ENCODE results near the gene MAD1L1.

DNA sequence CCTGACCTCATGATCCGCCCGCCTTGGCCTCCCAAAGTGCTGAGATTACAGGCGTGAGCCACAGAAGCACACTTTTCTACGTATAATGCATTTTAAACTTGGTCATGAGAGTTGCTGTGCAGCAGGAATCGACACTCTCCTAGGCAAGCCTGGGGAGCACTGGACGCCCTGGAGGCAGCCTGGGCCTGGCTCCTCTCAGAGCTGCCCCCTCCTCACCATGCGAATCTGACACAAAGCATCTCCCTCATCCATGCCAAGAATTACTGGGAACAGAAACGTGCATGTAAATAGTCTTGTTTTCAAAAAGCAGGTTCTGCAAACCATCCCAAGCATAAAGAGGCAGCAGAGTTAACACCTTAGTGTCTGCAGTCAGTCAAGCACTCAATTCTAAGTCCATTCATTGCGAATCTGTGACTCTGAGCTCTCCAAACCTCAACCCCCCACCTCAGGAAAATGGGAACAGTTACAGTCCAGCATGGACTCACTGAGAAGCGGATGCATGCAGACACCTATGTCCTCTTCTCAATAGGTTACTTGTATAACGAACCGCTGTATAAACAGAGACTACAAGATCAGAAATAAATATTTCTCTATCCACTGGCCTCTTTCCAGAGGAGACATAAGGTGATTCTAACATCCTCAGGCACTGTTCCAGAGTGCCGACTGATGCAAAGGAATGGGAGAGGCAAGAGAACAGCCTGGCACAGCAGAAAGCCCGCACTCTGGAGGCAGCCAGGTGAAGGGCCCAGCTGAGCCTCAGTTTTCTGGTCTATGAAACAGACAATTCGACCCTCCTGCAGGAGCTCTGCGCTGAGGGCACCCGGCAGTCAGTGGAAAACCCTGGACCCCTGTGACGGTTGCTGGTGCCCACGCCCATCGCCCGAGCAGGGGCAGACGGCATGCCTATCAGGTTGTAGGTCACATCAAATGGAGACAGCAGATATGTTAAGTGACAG is 68.9 kb downstream of the MAD1L1 start:
- TF ChIP-seq TCF7L2 (IDR thresholded peaks at IDR 0.05; ENCODE audit: borderline replicate concordance, low read depth, low read length), result no peak
- TF ChIP-seq, protein P1, sequence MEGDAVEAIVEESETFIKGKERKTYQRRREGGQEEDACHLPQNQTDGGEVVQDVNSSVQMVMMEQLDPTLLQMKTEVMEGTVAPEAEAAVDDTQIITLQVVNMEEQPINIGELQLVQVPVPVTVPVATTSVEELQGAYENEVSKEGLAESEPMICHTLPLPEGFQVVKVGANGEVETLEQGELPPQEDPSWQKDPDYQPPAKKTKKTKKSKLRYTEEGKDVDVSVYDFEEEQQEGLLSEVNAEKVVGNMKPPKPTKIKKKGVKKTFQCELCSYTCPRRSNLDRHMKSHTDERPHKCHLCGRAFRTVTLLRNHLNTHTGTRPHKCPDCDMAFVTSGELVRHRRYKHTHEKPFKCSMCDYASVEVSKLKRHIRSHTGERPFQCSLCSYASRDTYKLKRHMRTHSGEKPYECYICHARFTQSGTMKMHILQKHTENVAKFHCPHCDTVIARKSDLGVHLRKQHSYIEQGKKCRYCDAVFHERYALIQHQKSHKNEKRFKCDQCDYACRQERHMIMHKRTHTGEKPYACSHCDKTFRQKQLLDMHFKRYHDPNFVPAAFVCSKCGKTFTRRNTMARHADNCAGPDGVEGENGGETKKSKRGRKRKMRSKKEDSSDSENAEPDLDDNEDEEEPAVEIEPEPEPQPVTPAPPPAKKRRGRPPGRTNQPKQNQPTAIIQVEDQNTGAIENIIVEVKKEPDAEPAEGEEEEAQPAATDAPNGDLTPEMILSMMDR (tag by site-specific recombination; IDR thresholded peaks at IDR 0.05), result no peak
- no peak for TF ChIP-seq ZFP3 (tag by site-specific recombination; IDR thresholded peaks at IDR 0.05; ENCODE audit: low read depth)
- TF ChIP-seq ZSCAN16 (tag by site-specific recombination; IDR thresholded peaks at IDR 0.05), result 0 out of 2 replicates have a peak, but pooled peaks have one; percentile 30
- no peak for TF ChIP-seq ZSCAN30 (tag by site-specific recombination; IDR thresholded peaks at IDR 0.05)
- TF ChIP-seq ZNF777 (tag by site-specific recombination; IDR thresholded peaks at IDR 0.05; ENCODE audit: borderline replicate concordance), result no peak
- TF ChIP-seq, protein P2, sequence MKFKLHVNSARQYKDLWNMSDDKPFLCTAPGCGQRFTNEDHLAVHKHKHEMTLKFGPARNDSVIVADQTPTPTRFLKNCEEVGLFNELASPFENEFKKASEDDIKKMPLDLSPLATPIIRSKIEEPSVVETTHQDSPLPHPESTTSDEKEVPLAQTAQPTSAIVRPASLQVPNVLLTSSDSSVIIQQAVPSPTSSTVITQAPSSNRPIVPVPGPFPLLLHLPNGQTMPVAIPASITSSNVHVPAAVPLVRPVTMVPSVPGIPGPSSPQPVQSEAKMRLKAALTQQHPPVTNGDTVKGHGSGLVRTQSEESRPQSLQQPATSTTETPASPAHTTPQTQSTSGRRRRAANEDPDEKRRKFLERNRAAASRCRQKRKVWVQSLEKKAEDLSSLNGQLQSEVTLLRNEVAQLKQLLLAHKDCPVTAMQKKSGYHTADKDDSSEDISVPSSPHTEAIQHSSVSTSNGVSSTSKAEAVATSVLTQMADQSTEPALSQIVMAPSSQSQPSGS (tag by site-specific recombination; IDR thresholded peaks at IDR 0.05; ENCODE audit: low read depth), result no peak
- no peak for TF ChIP-seq KLF1 (tag by site-specific recombination; IDR thresholded peaks at IDR 0.05)
- TF ChIP-seq ZNF549 (tag by site-specific recombination; IDR thresholded peaks at IDR 0.05), result no peak
- no peak for TF ChIP-seq RBAK (tag by site-specific recombination; IDR thresholded peaks at IDR 0.05)
- TF ChIP-seq, protein P3, sequence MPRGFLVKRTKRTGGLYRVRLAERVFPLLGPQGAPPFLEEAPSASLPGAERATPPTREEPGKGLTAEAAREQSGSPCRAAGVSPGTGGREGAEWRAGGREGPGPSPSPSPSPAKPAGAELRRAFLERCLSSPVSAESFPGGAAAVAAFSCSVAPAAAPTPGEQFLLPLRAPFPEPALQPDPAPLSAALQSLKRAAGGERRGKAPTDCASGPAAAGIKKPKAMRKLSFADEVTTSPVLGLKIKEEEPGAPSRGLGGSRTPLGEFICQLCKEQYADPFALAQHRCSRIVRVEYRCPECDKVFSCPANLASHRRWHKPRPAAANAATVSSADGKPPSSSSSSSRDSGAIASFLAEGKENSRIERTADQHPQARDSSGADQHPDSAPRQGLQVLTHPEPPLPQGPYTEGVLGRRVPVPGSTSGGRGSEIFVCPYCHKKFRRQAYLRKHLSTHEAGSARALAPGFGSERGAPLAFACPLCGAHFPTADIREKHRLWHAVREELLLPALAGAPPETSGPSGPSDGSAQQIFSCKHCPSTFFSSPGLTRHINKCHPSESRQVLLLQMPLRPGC (tag by site-specific recombination; IDR thresholded peaks at IDR 0.05), result no peak
- TF ChIP-seq, protein P4, sequence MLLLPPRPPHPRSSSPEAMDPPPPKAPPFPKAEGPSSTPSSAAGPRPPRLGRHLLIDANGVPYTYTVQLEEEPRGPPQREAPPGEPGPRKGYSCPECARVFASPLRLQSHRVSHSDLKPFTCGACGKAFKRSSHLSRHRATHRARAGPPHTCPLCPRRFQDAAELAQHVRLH (tag by site-specific recombination; IDR thresholded peaks at IDR 0.05), result no peak
- no peak for TF ChIP-seq KLF10 (tag by site-specific recombination; IDR thresholded peaks at IDR 0.05)

Data from HEK293 (cell line).